Dendritic cell treated with granulocyte-macrophage colony-stimulating factor and Interleukin-4, amounts not matched to agents 40 ng/mL and 50 ng/mL, for 4 days (primary cell): Measurements from ENCODE around the gene ANKRD34B.

Experiments
- H3K27ac Mint-ChIP-seq: one replicate; pipeline ENCODE4 v1.8.0; 2022; ENCODE audit warnings: mild to moderate bottlenecking, mixed read lengths
- H3K27me3 Mint-ChIP-seq: one replicate; pipeline ENCODE4 v1.8.0; 2022; ENCODE audit warnings: mild to moderate bottlenecking, mixed read lengths
- H3K36me3 Mint-ChIP-seq: one replicate; pipeline ENCODE4 v1.8.0; 2022; ENCODE audit warnings: low read depth, mixed read lengths
- H3K4me1 Mint-ChIP-seq: one replicate; pipeline ENCODE4 v1.8.0; 2022; ENCODE audit warnings: low read depth, mixed read lengths
- H3K4me3 Mint-ChIP-seq: one replicate; pipeline ENCODE4 v1.8.0; 2022; ENCODE audit warnings: mild to moderate bottlenecking, moderate library complexity, mixed read lengths
- H3K9me3 Mint-ChIP-seq: one replicate; pipeline ENCODE4 v1.8.0; 2022; ENCODE audit warnings: mixed read lengths
- intact Hi-C: fragments of 100-400 bp; cut with micrococcal nuclease; formaldehyde crosslinking; loops from one replicate; pipeline ENCODE4 v1.15.0; 2022

The ANKRD34B gene

DNA sequence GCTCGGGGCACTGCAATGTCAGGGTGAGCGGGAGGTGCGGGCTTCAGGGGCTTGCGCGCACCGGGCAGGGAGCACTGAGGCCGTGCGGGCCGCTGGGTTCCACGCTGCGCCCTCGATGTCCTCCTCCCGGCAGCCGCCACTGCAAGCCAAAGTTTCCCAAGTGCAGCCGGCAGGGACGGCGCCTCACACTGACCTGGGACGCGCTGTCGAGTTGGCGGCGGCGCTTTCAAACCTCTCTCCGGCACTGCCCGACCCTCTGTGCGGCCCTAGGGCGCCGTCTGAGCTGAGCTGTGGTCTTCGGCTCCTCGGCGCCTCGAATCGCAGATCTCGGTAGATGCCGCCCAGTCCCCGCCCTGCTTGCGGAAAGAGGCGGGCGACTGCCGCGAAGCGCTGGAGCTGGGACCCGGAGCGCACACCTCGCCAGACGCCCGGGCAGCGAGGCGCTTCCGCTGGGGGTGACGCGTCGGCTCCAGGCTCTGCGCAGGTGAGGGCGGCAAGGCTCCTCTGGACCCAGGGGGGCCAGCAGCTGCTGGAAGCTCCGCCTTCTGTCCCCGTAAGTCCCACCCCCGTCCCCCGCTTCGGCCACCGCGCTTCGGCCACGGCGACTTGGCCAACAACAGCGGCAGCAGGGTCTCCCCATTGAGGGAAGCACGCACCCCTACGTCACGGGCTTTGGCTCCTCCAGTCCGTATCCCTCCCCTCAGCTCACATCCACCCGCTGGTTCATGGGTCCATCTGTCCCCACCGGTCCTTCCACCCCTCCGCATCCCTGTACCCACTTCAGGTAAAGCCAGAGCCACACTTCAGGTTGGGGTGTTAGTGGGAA is at the start of gene ANKRD34B:
Gene ANKRD34B (minus strand): TSS at position 320 of the 826 bp plus-strand sequence. CDS start 10,261 bp downstream, outside the sequence.
- Mint-ChIP-seq H3K4me1 (peaks cover 15% of the 10 kb centered on the region), H3K27me3 (peaks cover 80% of the 10 kb centered on the region), H3K4me3 (peak within 1 kb of the TSS; percentile 60), H3K36me3 (no peaks in the 10 kb centered on the region), H3K9me3 (no peaks in the 10 kb centered on the region), H3K27ac (no peak within 1 kb of the TSS)
- intact Hi-C loops = loop anchor here (10.0 kb wide), 1 partner anchor 65 kb away; no protein-coding TSS in a partner anchor

DNA sequence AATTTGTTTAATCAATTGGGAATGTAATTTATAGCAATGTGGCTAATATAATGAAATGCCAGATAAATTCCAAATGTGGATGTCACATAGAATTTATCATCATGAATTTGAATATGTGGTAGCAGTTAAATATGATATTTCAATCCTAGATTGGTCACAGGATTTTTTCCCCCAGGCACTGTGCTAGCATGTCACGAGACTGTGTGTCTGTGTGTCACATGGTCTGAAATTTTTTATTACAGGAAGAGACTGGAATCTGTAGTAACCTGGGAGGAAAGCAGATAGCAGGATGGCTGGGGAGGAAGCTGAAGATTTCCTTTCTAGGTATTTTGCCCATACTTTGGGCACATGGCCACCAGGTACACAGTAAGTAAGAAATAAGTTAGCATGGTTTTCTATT is 49.0 kb upstream of the ANKRD34B start:
- intact Hi-C loops = no loop called here
- Mint-ChIP-seq H3K27me3 (no peaks in the 10 kb centered on the region), H3K4me3 (no peak overlapping the region), H3K27ac (no peak overlapping the region), H3K36me3 (peaks cover 14% of the 10 kb centered on the region), H3K4me1 (peaks cover 31% of the 10 kb centered on the region), H3K9me3 (peaks cover 16% of the 10 kb centered on the region)

DNA sequence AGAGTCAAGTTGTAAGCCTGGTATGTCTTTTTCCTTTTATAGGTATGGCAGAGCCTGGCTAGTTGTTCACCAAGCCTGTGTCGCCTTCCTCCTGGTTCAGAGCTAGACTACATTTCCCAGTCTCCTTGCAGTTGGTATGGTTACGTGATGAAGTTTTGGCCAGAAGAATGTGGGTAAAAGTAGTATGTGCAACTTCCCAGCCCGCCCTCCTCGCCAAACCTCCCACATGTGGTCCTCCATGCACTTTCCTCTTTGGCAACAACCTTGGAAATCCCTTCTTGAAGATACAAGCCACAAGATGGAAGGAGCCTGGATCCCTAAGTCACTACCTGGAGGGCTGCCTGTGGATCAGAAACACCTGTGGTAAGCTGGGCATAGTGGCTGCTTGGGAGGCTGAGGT is 48.4 kb upstream of the ANKRD34B start:
- Mint-ChIP-seq H3K27me3 (no peaks in the 10 kb centered on the region), H3K36me3 (peaks cover 14% of the 10 kb centered on the region), H3K27ac (no peak overlapping the region), H3K4me1 (peaks cover 24% of the 10 kb centered on the region), H3K9me3 (peaks cover 16% of the 10 kb centered on the region), H3K4me3 (no peak overlapping the region)
- intact Hi-C loops = no loop called here

DNA sequence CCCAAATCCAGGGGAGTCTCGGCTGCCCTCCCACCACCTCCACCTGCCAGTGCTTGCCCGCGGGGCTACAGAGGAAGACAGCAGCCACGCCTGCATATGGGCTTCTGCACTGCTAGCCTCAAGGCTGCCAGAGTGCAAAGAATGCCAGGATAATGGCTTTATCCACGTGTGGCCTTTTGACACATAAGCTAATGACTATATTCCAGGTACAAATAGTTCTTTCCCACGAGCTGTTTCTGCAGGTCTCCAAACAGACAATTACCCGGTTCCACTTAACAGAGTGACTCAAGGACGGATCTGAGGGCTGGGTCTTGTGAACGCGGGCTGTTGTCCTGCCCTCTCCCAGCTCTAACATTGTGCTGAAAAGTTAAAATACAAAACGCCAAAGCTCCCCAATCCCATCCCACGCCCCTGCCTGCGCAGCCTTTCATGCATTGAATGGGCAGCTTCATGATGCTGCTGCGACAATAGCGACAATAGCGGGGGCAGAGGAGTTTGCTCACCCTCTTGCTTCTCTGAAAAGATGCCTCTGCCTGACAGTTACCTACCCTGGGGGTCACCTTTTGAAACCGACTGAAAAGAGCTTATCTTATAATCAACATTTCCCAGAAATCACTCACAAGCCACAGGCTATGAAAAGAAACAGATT is 45.3 kb upstream of the ANKRD34B start:
- H3K27ac Mint-ChIP-seq = no peak overlapping the region
- intact Hi-C loops = no loop called here
- H3K9me3 Mint-ChIP-seq = peaks cover 10% of the 10 kb centered on the region
- peaks cover under 1% of the 10 kb centered on the region for H3K36me3 Mint-ChIP-seq
- H3K4me3 Mint-ChIP-seq = no peak overlapping the region
- H3K4me1 Mint-ChIP-seq = peaks cover 5% of the 10 kb centered on the region
- no peaks in the 10 kb centered on the region for H3K27me3 Mint-ChIP-seq

DNA sequence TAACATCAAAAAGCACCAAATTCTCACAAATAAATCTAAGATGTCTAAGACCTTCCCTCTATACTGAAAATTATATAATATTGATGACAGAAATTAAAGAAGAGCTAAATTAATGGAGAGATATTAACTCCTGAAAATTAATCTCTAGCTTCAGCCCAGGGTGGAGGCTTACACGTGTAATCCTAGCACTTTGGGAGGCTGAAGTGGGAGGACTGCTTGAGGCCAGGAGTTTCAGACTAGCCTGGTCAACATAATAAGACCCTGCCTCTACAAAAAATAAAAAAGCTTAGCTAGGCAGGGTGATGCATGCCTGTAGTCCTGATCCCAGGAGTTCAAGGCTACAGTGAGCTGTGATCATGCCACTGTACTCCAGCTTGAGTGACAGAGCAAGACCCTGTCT is 39.6 kb upstream of the ANKRD34B start:
- intact Hi-C loops = no loop called here
- Mint-ChIP-seq H3K27me3 (no peaks in the 10 kb centered on the region), H3K4me3 (no peak overlapping the region), H3K27ac (no peak overlapping the region), H3K36me3 (no peaks in the 10 kb centered on the region), H3K4me1 (peaks cover 17% of the 10 kb centered on the region), H3K9me3 (peaks cover 9% of the 10 kb centered on the region)

DNA sequence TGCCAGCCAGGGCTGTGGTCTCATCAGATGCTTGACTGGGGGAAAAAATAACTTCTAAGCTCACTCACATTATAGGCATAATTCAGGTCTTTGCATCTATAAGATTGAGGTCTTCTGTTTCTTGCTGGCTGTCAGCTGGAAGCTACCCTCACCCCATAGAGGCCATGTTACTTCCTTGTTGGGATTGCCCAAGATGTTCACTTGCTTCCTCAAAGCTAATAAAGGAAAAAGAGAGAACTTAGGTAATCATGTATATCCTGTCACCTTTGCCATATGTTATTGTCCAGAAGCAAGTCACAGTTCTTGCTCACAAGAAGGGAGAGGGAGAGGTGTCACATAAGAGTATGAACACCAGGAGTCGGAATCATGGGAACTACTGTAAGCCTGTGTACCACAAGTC is 38.7 kb upstream of the ANKRD34B start:
- Mint-ChIP-seq H3K4me1 (peaks cover 17% of the 10 kb centered on the region), H3K27me3 (no peaks in the 10 kb centered on the region), H3K27ac (no peak overlapping the region), H3K4me3 (no peak overlapping the region), H3K9me3 (peaks cover 9% of the 10 kb centered on the region), H3K36me3 (no peaks in the 10 kb centered on the region)
- intact Hi-C loops = no loop called here

DNA sequence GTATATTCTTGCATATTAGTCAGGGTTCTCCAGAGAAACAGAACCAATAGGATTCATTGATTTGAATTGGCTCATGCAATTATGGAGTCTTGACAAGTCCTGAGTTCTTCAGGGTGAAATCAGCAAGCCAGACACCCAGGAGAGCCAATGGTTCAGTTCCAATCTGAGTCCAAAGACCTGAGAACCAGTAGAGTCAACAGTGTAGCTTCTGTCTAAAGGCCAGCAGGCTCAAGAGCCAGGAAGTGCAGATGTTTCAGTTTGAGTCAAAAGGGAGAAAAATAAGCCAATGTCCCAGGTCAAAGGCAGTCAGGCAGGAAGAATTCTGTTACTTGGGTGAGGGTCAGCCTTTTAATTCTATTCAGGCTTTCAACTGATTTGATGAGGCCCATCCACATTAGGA is 37.8 kb upstream of the ANKRD34B start:
- Mint-ChIP-seq H3K27ac (no peak overlapping the region), H3K27me3 (no peaks in the 10 kb centered on the region), H3K4me3 (no peak overlapping the region), H3K9me3 (peaks cover 9% of the 10 kb centered on the region), H3K36me3 (no peaks in the 10 kb centered on the region), H3K4me1 (peaks cover 17% of the 10 kb centered on the region)
- intact Hi-C loops = no loop called here

DNA sequence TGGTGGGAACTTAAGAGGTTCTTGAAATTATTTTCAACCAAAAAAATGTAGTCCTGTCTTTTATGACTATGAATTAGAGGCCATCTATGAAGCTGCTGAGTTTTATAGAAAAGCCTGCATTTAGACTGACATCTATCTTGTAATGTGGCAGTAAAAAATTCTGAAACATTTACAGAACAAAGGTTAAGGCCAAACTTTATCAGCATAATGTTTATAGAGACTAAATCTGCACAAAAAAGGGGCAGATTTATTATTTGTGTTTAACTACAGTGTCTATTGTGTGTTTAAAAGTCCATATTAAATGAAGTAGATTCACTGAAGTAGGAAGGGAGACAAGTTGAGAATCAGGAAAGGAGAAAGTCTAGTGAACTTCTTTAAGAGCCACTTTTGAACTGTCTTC is 37.3 kb upstream of the ANKRD34B start:
- Mint-ChIP-seq H3K27me3 (no peaks in the 10 kb centered on the region), H3K9me3 (peaks cover 9% of the 10 kb centered on the region), H3K36me3 (no peaks in the 10 kb centered on the region), H3K27ac (no peak overlapping the region), H3K4me1 (peaks cover 17% of the 10 kb centered on the region), H3K4me3 (no peak overlapping the region)
- intact Hi-C loops = no loop called here

DNA sequence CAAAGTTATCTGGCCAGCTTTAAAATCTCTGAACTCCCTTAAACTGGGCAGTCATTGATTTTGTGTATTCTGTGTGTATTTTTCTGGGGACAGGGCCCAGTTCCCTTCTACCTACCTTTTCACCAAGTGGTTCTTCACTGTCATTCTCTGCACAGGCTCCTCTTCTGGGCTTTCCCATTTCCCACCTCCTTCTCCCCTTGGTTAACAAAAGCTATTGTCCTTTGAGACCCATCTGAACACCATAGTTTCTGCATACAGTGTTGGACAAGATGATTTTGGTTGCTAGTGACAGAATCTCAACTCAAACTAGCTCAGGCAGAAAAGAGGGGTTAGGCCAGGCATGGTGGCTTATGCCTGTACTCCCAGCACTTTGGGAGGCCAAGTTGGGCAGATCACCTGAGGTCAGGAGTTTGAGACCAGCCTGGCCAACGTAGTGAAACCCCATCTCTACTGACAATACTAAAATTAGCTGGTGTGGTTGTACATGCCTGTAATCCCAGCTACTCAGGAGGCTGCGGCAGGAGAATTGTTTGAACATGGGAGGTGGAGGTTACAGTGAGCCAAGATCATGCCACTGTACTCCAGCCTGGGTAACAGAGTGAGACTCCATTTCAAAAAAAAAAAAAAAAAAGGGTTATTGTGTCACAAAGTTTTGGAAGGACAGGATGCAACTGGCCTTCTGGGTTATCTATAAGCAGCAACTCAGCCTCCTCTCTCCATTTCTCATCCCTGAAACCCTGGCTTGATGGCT is 31.0 kb upstream of the ANKRD34B start:
- Mint-ChIP-seq H3K9me3 (no peaks in the 10 kb centered on the region), H3K27me3 (no peaks in the 10 kb centered on the region), H3K4me1 (no peaks in the 10 kb centered on the region), H3K36me3 (no peaks in the 10 kb centered on the region), H3K27ac (no peak overlapping the region), H3K4me3 (no peak overlapping the region)
- intact Hi-C loops = no loop called here

DNA sequence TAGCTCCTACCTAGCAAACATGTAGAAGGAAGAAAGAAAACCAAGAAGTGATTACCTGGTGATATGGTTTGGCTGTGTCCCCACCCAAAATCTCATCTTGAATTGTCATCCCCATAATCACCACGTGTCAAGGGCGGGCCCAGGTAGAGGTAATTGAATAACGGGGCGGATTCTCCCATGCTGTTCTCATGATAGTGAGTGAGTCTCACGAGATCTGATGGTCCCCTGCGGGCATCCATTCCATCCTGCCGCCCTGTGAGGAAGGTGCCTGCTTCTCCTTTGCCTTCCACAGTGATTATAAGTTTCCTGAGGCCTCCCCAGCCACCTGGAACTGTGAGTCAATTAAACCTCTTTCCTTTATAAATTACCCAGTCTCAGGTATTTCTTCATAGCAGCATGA is 27.4 kb upstream of the ANKRD34B start:
- intact Hi-C loops = no loop called here
- H3K27me3 Mint-ChIP-seq = no peaks in the 10 kb centered on the region
- H3K27ac Mint-ChIP-seq = no peak overlapping the region
- no peaks in the 10 kb centered on the region for H3K4me1 Mint-ChIP-seq
- H3K4me3 Mint-ChIP-seq = no peak overlapping the region
- H3K9me3 Mint-ChIP-seq = no peaks in the 10 kb centered on the region
- no peaks in the 10 kb centered on the region for H3K36me3 Mint-ChIP-seq

DNA sequence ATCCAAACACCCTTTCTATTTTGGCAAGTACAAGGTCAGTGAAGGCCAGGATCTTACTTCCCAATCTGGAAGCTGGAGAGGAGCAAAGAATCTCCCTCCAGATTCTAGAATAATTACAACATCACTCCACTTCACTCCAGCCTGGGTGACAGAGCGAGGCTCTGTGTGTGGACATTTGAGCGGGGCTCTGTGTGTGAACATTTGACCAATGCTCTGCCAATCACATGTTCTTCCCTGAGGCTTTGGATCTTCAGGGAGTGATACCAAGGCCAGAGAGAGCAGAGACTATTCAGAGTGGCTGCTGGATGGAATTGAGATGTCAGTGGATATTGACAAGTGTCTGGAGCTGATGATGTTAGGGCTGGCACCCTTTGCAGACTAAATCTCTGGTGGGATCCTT is 24.7 kb upstream of the ANKRD34B start:
- no peaks in the 10 kb centered on the region for H3K36me3 Mint-ChIP-seq
- intact Hi-C loops = no loop called here
- H3K27ac Mint-ChIP-seq = no peak overlapping the region
- no peaks in the 10 kb centered on the region for H3K27me3 Mint-ChIP-seq
- no peaks in the 10 kb centered on the region for H3K9me3 Mint-ChIP-seq
- H3K4me1 Mint-ChIP-seq = no peaks in the 10 kb centered on the region
- no peak overlapping the region for H3K4me3 Mint-ChIP-seq

DNA sequence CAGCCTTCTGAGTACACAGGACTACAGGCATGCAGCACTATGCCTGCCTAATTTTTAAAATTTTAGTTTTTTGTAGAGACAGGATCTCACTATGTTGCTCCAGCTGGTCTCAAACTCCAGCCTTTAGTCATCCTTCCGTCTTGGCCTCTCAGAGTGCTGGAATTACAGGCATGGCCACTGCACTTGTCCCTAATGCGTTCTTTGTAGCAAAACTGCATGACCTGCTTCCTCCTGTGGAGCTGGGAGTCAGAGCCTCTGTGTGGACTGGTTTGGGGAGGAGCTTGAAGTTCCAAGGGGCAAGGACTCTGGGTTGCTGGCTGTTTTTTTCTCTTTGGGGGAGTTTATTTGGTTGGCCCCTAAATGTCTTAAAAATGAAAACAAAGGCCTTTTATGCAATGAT is 22.7 kb upstream of the ANKRD34B start:
- Mint-ChIP-seq H3K27ac (no peak overlapping the region), H3K36me3 (no peaks in the 10 kb centered on the region), H3K9me3 (no peaks in the 10 kb centered on the region), H3K4me3 (no peak overlapping the region), H3K27me3 (no peaks in the 10 kb centered on the region), H3K4me1 (no peaks in the 10 kb centered on the region)
- intact Hi-C loops = no loop called here

DNA sequence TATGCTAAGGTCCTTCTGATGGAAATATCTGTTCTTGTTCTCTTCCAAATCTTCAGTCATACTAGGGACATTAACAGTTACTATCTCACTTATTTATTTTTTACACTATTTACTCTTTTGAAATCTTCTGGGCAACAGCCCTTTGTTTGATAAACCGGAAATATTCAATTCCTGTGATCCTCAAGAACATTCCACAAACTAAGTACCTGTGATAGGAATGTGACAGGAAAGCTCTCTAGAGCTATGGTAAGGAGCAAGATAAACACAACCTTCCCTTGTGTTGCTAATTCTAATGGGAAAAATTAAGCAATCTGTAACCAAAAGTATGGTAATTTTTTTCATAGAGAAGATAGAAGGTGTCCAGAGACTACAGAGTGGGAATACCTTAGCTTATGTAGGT is 22.0 kb upstream of the ANKRD34B start:
- intact Hi-C loops = no loop called here
- no peaks in the 10 kb centered on the region for H3K27me3 Mint-ChIP-seq
- no peaks in the 10 kb centered on the region for H3K9me3 Mint-ChIP-seq
- no peaks in the 10 kb centered on the region for H3K4me1 Mint-ChIP-seq
- H3K36me3 Mint-ChIP-seq = no peaks in the 10 kb centered on the region
- no peak overlapping the region for H3K4me3 Mint-ChIP-seq
- H3K27ac Mint-ChIP-seq = no peak overlapping the region

DNA sequence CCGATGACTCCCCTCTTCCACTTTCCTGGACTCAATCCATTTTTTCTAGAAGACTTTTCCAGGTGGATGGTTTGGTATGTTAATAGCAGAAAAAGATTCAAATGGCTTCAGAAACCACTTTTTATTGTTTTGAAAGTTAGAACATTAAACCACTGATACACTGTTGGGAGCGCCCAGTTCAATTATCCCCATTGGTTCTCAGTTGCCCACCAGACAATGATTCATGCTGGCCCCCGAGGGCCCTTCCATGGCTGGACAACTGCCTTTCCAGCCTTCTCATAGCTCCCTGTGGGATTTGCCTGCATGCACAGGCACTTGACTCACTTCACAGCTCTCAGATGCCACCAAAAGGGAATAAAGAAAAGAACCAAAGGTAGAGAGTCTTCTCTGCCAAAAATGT is 21.3 kb upstream of the ANKRD34B start:
- Mint-ChIP-seq H3K36me3 (no peaks in the 10 kb centered on the region), H3K4me1 (no peaks in the 10 kb centered on the region), H3K27ac (no peak overlapping the region), H3K27me3 (no peaks in the 10 kb centered on the region), H3K9me3 (no peaks in the 10 kb centered on the region), H3K4me3 (no peak overlapping the region)
- intact Hi-C loops = no loop called here
